IMR-90 (cell line): ENCODE measurements around the gene PRR36. TPM values are rescaled to one million over a fixed set of nuclear protein-coding genes. Genes with fewer than 3 reads are reported as not detected.

Source experiments
- ATAC-seq: fragments of 200-7000 bp; cut with Tn5 transposase; 2 replicates; pipeline ENCODE4 v1.9.1; 2020; ENCODE audit warnings: low read depth, mild to moderate bottlenecking, moderate library complexity
- BruUV-seq: library from RNA; stranded (reverse); fragments of 400-500 nt; replicated peaks from 2 replicates; lab custom pipeline; 2021; lab: Mats Ljungman, UMichigan
- CTCF ChIA-PET: fragments of 300-600 bp; formaldehyde crosslinking; extraction: SDS; loops from one replicate; lab custom pipeline; 2021; ENCODE audit warnings: antibody characterized with exemption; lab: Yijun Ruan, JAX
- POLR2A ChIA-PET: fragments of 300-600 bp; sonication (Branson Sonifier 250); formaldehyde crosslinking; loops from one replicate; lab custom pipeline; 2022; ENCODE audit warnings: antibody characterized with exemption; ENCODE audit not compliant: unreplicated experiment; lab: Charles Lee
- DNase-seq: peaks from one replicate; pipeline ENCODE4 v3.0.0; 2013
- H2AFZ ChIP-seq: replicated peaks from 2 replicates; pipeline ENCODE3; 2013; ENCODE audit warnings: low read length, mild to moderate bottlenecking; ENCODE audit not compliant: poor library complexity
- H2AK5ac ChIP-seq: 2 replicates; pipeline ENCODE4 v1.6.1; 2013; ENCODE audit warnings: low read depth, low read length, inconsistent platforms
- H2AK9ac ChIP-seq: replicated peaks from 2 replicates; pipeline ENCODE3; 2013; ENCODE audit warnings: mild to moderate bottlenecking, low read depth, low read length, moderate library complexity; ENCODE audit not compliant: poor library complexity
- H2BK120ac ChIP-seq: 2 replicates; pipeline ENCODE4 v1.6.1; 2013; ENCODE audit warnings: low read depth, low read length, inconsistent platforms
- H2BK15ac ChIP-seq: 3 replicates; pipeline ENCODE4 v1.6.1; 2013; ENCODE audit warnings: low read depth, low read length, inconsistent platforms
- H2BK20ac ChIP-seq: 2 replicates; pipeline ENCODE4 v1.6.1; 2013; ENCODE audit warnings: low read depth, mild to moderate bottlenecking, inconsistent platforms, low read length, moderate library complexity
- H2BK5ac ChIP-seq: 2 replicates; pipeline ENCODE4 v1.6.1; 2013; ENCODE audit warnings: mild to moderate bottlenecking, low read depth, low read length, inconsistent platforms; ENCODE audit not compliant: poor library complexity, severe bottlenecking
- H3K14ac ChIP-seq: replicated peaks from 2 replicates; pipeline ENCODE4 v1.6.1; 2013; ENCODE audit warnings: low read depth, low read length, inconsistent platforms
- H3K18ac ChIP-seq: 2 replicates; pipeline ENCODE4 v1.6.1; 2013; ENCODE audit warnings: low read depth, low read length, control low read depth
- H3K23ac ChIP-seq: 2 replicates; pipeline ENCODE4 v1.6.1; 2013; ENCODE audit warnings: low read depth, low read length, inconsistent platforms
- H3K27ac ChIP-seq: 2 replicates; pipeline ENCODE4 v1.5.1; 2013; ENCODE audit warnings: mild to moderate bottlenecking, control low read depth, low read length; ENCODE audit not compliant: insufficient read depth
- H3K27me3 ChIP-seq: 2 replicates; pipeline ENCODE4 v1.6.1; 2013; ENCODE audit warnings: low read length; ENCODE audit not compliant: control insufficient read depth, insufficient read depth
- H3K36me3 ChIP-seq: 2 replicates; pipeline ENCODE4 v1.6.1; 2013; ENCODE audit warnings: low read length, mixed read lengths; ENCODE audit not compliant: control insufficient read depth, insufficient read depth
- H3K4ac ChIP-seq: 2 replicates; pipeline ENCODE4 v1.6.1; 2013; ENCODE audit warnings: low read depth, low read length, inconsistent platforms
- H3K4me1 ChIP-seq: 2 replicates; pipeline ENCODE4 v1.6.1; 2013; ENCODE audit warnings: low read length, mixed read lengths; ENCODE audit not compliant: control insufficient read depth, insufficient read depth
- H3K4me2 ChIP-seq: 2 replicates; pipeline ENCODE4 v1.6.1; 2013; ENCODE audit warnings: low read depth, mild to moderate bottlenecking, control low read depth, low read length, moderate library complexity
- H3K4me3 ChIP-seq: 2 replicates; pipeline ENCODE4 v1.5.1; 2013; ENCODE audit warnings: low read depth, mild to moderate bottlenecking, control low read depth, low read length, moderate library complexity; ENCODE audit not compliant: insufficient read depth
- H3K56ac ChIP-seq: 2 replicates; pipeline ENCODE4 v1.6.1; 2013; ENCODE audit warnings: low read length, inconsistent platforms; ENCODE audit not compliant: insufficient read depth; ENCODE audit errors: extremely low read depth
- H3K79me1 ChIP-seq, 2 experiments: 2 replicates each; pipeline ENCODE4 v1.6.1; 2013; ENCODE audit warnings: low read length in 2 of 2, inconsistent platforms in 1 of 2, low read depth in 1 of 2
- H3K9ac ChIP-seq: 2 replicates; pipeline ENCODE4 v1.6.1; 2013; ENCODE audit warnings: low read depth, low read length, control low read depth
- H3K9me1 ChIP-seq: 2 replicates; pipeline ENCODE4 v1.6.1; 2013; ENCODE audit warnings: low read length, inconsistent platforms; ENCODE audit not compliant: insufficient read depth
- H3K9me3 ChIP-seq: 2 replicates; pipeline ENCODE4 v1.6.1; 2013; ENCODE audit warnings: low read length; ENCODE audit not compliant: control insufficient read depth, insufficient read depth
- H4K20me1 ChIP-seq: 2 replicates; pipeline ENCODE4 v1.6.1; 2013; ENCODE audit warnings: low read length, inconsistent platforms; ENCODE audit not compliant: insufficient read depth
- H4K5ac ChIP-seq: 2 replicates; pipeline ENCODE4 v1.6.1; 2013; ENCODE audit warnings: mild to moderate bottlenecking, low read depth, low read length, control low read depth
- H4K8ac ChIP-seq, 2 experiments: 2 replicates each; pipeline ENCODE4 v1.6.1; 2013; ENCODE audit warnings: low read depth in 2 of 2, low read length in 2 of 2, control low read depth in 1 of 2, inconsistent platforms in 1 of 2
- H4K91ac ChIP-seq: 2 replicates; pipeline ENCODE4 v1.6.1; 2013; ENCODE audit warnings: low read depth, low read length, inconsistent platforms; ENCODE audit not compliant: insufficient read depth
- CEBPB ChIP-seq: IDR thresholded peaks from 2 replicates; pipeline ENCODE4 v1.6.1; 2012; ENCODE audit warnings: low read depth, low read length, improper control_type of control experiment
- CHD1 ChIP-seq: IDR thresholded peaks from 2 replicates; pipeline ENCODE4 v1.6.1; 2012; ENCODE audit warnings: low read depth, low read length, improper control_type of control experiment
- FOS ChIP-seq: fragments of 150-350 bp; IDR thresholded peaks from 2 replicates; pipeline ENCODE4 v1.6.1; 2016; ENCODE audit warnings: low read depth, low read length
- MAFK ChIP-seq: IDR thresholded peaks from 2 replicates; pipeline ENCODE4 v1.6.1; 2012; ENCODE audit warnings: low read depth, low read length, improper control_type of control experiment
- MAZ ChIP-seq: IDR thresholded peaks from 2 replicates; pipeline ENCODE4 v1.6.1; 2012; ENCODE audit warnings: low read depth, mild to moderate bottlenecking, low read length, improper control_type of control experiment, moderate library complexity, borderline replicate concordance
- MXI1 ChIP-seq: IDR thresholded peaks from 2 replicates; pipeline ENCODE4 v1.6.1; 2012; ENCODE audit warnings: low read depth, mild to moderate bottlenecking, low read length, moderate library complexity, borderline replicate concordance
- NFE2L2 ChIP-seq: fragments of 150-350 bp; IDR thresholded peaks from 2 replicates; pipeline ENCODE4 v1.6.1; 2016; ENCODE audit warnings: low read depth, mild to moderate bottlenecking, low read length
- RAD21 ChIP-seq: IDR thresholded peaks from 2 replicates; pipeline ENCODE4 v1.6.1; 2012; ENCODE audit warnings: low read length, improper control_type of control experiment
- RCOR1 ChIP-seq: IDR thresholded peaks from 2 replicates; pipeline ENCODE4 v1.6.1; 2012; ENCODE audit warnings: mild to moderate bottlenecking, low read length, improper control_type of control experiment; ENCODE audit not compliant: insufficient replicate concordance
- RFX5 ChIP-seq: IDR thresholded peaks from 2 replicates; pipeline ENCODE4 v1.8.0; 2012; ENCODE audit warnings: low read depth, mild to moderate bottlenecking, low read length, moderate library complexity
- USF2 ChIP-seq: fragments of 150-350 bp; IDR thresholded peaks from 2 replicates; pipeline ENCODE4 v1.6.1; 2017; ENCODE audit warnings: mild to moderate bottlenecking, antibody characterized with exemption, low read length, low read depth
- WGBS, 2 experiments: methylation state at CpG; one replicate each; pipeline versions ENCODE4 v1.1.5 to v1.1.7; 2013; ENCODE audit warnings: missing lambda C conversion rate in 2 of 2; ENCODE audit not compliant: insufficient read length in 1 of 2; ENCODE audit errors: extremely low coverage in 2 of 2; 5-methylcytosine and 5-hydroxymethylcytosine counted together
- dilution Hi-C: fragments of 300-500 bp; cut with HindIII; formaldehyde crosslinking; loops from one replicate; pipeline ENCODE4 v1.14.3; 2018; ENCODE audit warnings: low sequenced_read_pairs; ENCODE audit not compliant: unreplicated experiment
- in situ Hi-C: fragments of 300-500 bp; cut with MboI; formaldehyde crosslinking; loops from 3 replicates; pipeline ENCODE4 v1.14.3; 2019; ENCODE audit warnings: low sequenced_read_pairs, inconsistent platforms, mixed read lengths
- intact Hi-C: fragments of 100-400 bp; cut with micrococcal nuclease; formaldehyde crosslinking; loops from 2 replicates; pipeline ENCODE4 v1.10.0; 2022
- polyA plus RNA-seq, 3 experiments: library from polyadenylated mRNA; depleted of rRNA; stranded (reverse); fragments of >200 nt; gene quantifications; 2 replicates each; pipeline ENCODE4 v1.2.3, GENCODE V29; 2012; ENCODE audit warnings: low replicate concordance in 1 of 3
- total RNA-seq: library from RNA; depleted of rRNA; stranded (reverse); fragments of >200 nt; gene quantifications from 2 replicates; pipeline ENCODE4 v1.2.3, GENCODE V29; 2012

PRR36 gene
- total and polyA plus RNA-seq, 2 of the 4 experiments (the other 2 are of a cell fraction), result 0.02 TPM; not detected in 1

GRCh38 chr19:7879111-7879807 lies 5.1 kb upstream of the PRR36 start:
- no peaks in the 10 kb centered on the region for H3K9me1 ChIP-seq
- DNase-seq (no peak), ATAC-seq (no peak)
- no peak overlapping the region for H2BK20ac ChIP-seq
- no peak overlapping the region for H4K8ac ChIP-seq
- no peaks in the 10 kb centered on the region for H3K79me1 ChIP-seq
- H2BK15ac ChIP-seq, result no peak overlapping the region
- no peak overlapping the region for H2AK9ac ChIP-seq
- TF ChIP-seq MAZ (no peak), MAFK (no peak), CHD1 (no peak), RAD21 (no peak), RCOR1 (no peak), CEBPB (no peak), USF2 (no peak), RFX5 (no peak), FOS (no peak), MXI1 (no peak), NFE2L2 (no peak)
- no peak overlapping the region for H3K4me3 ChIP-seq
- H4K91ac ChIP-seq, result no peak overlapping the region
- 80% methylated on average over 1 of the region's 18 CpGs; no CpG with 5 or more reads in 1 of the 2 experiments for WGBS, 2 experiments
- intact Hi-C loops (no loop called here), in situ Hi-C loops (no loop called here), dilution Hi-C loops (no loop called here)
- no TSS peak for BruUV-seq
- H3K14ac ChIP-seq, result no peak overlapping the region
- no peak overlapping the region for H3K27ac ChIP-seq
- no peaks in the 10 kb centered on the region for H4K20me1 ChIP-seq
- H3K27me3 ChIP-seq, result peaks cover 15% of the 10 kb centered on the region
- CTCF ChIA-PET, result no interaction called here
- H3K4me1 ChIP-seq, result no peaks in the 10 kb centered on the region
- no peak overlapping the region for H3K23ac ChIP-seq
- no peak overlapping the region for H4K5ac ChIP-seq
- no peak overlapping the region for H3K18ac ChIP-seq
- POLR2A ChIA-PET, result interaction anchor here (0.6 kb wide), 1 partner anchor 21 kb away, joined by 3 read pairs; no protein-coding TSS in a partner anchor
- no peak overlapping the region for H2AFZ ChIP-seq
- no peak overlapping the region for H3K4me2 ChIP-seq
- H2BK120ac ChIP-seq, result no peak overlapping the region
- no peak overlapping the region for H3K9ac ChIP-seq
- H2BK5ac ChIP-seq, result no peak overlapping the region
- H3K56ac ChIP-seq, result no peak overlapping the region
- no peaks in the 10 kb centered on the region for H3K9me3 ChIP-seq
- no peak overlapping the region for H2AK5ac ChIP-seq
- H3K4ac ChIP-seq, result no peak overlapping the region
- no peaks in the 10 kb centered on the region for H3K36me3 ChIP-seq
